ENCODE results near the gene ABTB2.

GRCh38 chr11:34252651-34253050, 105.2 kb downstream of the ABTB2 start:
- TF ChIP-seq USF2 (CRISPR knock-in tag; IDR thresholded peaks at IDR 0.05) (no peak), TAF1 (IDR thresholded peaks at IDR 0.05; ENCODE audit: control insufficient read depth, extremely low read depth, insufficient read depth, low read length, severe bottlenecking) (no peak), KLF16 (IDR thresholded peaks at IDR 0.05) (no peak), ZFP36 (IDR thresholded peaks at IDR 0.05; ENCODE audit: low read depth, low read length, partially characterized antibody) (no peak), ZNF121 (CRISPR knock-in tag; conservative IDR thresholded peaks at IDR 0.05) (no peak), YY1 (IDR thresholded peaks at IDR 0.05; ENCODE audit: borderline replicate concordance in 1 of 3, control insufficient read depth in 1 of 3, extremely low read depth in 1 of 3, insufficient read depth in 3 of 3, insufficient read length in 1 of 3, insufficient replicate concordance in 2 of 3, low read depth in 1 of 3, low read length in 2 of 3) (no peak)

All from K562 (cell line).